Fibroblast of villous mesenchyme (primary cell): ENCODE measurements around the gene KNL1. TPM values are rescaled to one million over a fixed set of nuclear protein-coding genes. Genes with fewer than 3 reads are reported as not detected.

Experiments
- DNase-seq: peaks from one replicate; pipeline ENCODE4 v3.0.0-alpha.2; 2010; ENCODE audit warnings: low read depth
- H3K4me3 ChIP-seq: 2 replicates; pipeline ENCODE4 v1.5.1; 2011; ENCODE audit warnings: low read depth, mild to moderate bottlenecking, low read length
- CTCF ChIP-seq: IDR thresholded peaks from 2 replicates; pipeline ENCODE4 v1.5.1; 2012; ENCODE audit warnings: low read depth, mild to moderate bottlenecking, low read length; ENCODE audit not compliant: insufficient read depth
- total RNA-seq: library from RNA; depleted of rRNA; stranded (reverse); fragments of >200 nt; gene quantifications from 2 replicates; pipeline ENCODE4 v1.2.3, GENCODE V29; 2012

Gene KNL1
- total RNA-seq, 1 donor, result 22.9 TPM

- TF ChIP-seq CTCF, result no peak
- DNase-seq, result no peak
- no peak overlapping the region for H3K4me3 ChIP-seq
Measured at GRCh38 chr15:40554161-40554525, 39.9 kb upstream of the KNL1 start.

- TF ChIP-seq CTCF, result no peak
- no peak for DNase-seq
- no peak overlapping the region for H3K4me3 ChIP-seq
Measured at GRCh38 chr15:40555876-40556275, 38.2 kb upstream of the KNL1 start.

- no peak overlapping the region for H3K4me3 ChIP-seq
- TF ChIP-seq CTCF, result no peak
- DNase-seq, result no peak
Measured at GRCh38 chr15:40558952-40559742, 34.9 kb upstream of the KNL1 start.

GRCh38 chr15:40562691-40563090, 31.4 kb upstream of the KNL1 start:
- TF ChIP-seq CTCF, result no peak
- no peak overlapping the region for H3K4me3 ChIP-seq
- DNase-seq, result no peak

- DNase-seq, result no peak
- TF ChIP-seq CTCF, result no peak
- no peak overlapping the region for H3K4me3 ChIP-seq
Measured at GRCh38 chr15:40563426-40563825, 30.6 kb upstream of the KNL1 start.

- DNase-seq, result peak; percentile 99
- peak within 1 kb of the TSS; percentile 90 for H3K4me3 ChIP-seq
- TF ChIP-seq CTCF, result no peak
Measured at GRCh38 chr15:40564591-40565332, 29.3 kb upstream of the KNL1 start, which contains the start of gene CCDC32. Gene CCDC32 (minus strand): TSS chr15:40565042. CDS start chr15:40563015, 2,027 bp downstream.
